GM12878 (cell line): Measurements from ENCODE around the gene MSRB1. TPM values are rescaled to one million over a fixed set of nuclear protein-coding genes. Genes with fewer than 3 reads are reported as not detected.

Source experiments
- ATAC-seq: fragments of 200-7000 bp; cut with Tn5 transposase; 3 replicates; pipeline ENCODE4 v1.9.1; 2020; ENCODE audit warnings: mild to moderate bottlenecking, moderate library complexity
- BruUV-seq: library from RNA; stranded (reverse); fragments of 400-500 nt; replicated peaks from 2 replicates; lab custom pipeline; 2021; lab: Mats Ljungman, UMichigan
- CTCF ChIA-PET: fragments of 300-600 bp; sonication (Branson Sonifier 250); formaldehyde crosslinking; extraction: SDS; loops from one replicate; lab custom pipeline; 2021; ENCODE audit warnings: inconsistent platforms; lab: Yijun Ruan, JAX
- POLR2A ChIA-PET: fragments of 350-600 bp; formaldehyde crosslinking; extraction: SDS; loops from one replicate; lab custom pipeline; 2021; ENCODE audit warnings: inconsistent platforms; lab: Charles Lee
- RAD21 ChIA-PET: fragments of 300-600 bp; sonication (Branson Sonifier 250); formaldehyde crosslinking; loops from one replicate; lab custom pipeline; 2023; ENCODE audit warnings: antibody characterized with exemption; ENCODE audit not compliant: unreplicated experiment; lab: Charles Lee
- SMC1A ChIA-PET: fragments of 300-600 bp; sonication (Branson Sonifier 250); formaldehyde crosslinking; loops from one replicate; lab custom pipeline; 2023; ENCODE audit not compliant: unreplicated experiment, uncharacterized antibody; lab: Charles Lee
- DNase-seq: peaks from one replicate; pipeline ENCODE4 v3.0.0-alpha.2; 2011; ENCODE audit warnings: low read depth, low spot score
- FAIRE-seq: peaks from 3 replicates; lab custom pipeline; 2011; peaks lifted over from hg19 to GRCh38; lab: Jason Lieb, UNC
- H2AFZ ChIP-seq: 2 replicates; pipeline ENCODE4 v1.6.0; 2011; ENCODE audit warnings: low read depth, low read length, control low read depth; ENCODE audit not compliant: control insufficient read depth
- H3K27ac ChIP-seq: 2 replicates; pipeline ENCODE4 v1.5.1; 2011; ENCODE audit warnings: control low read depth; ENCODE audit not compliant: control insufficient read depth, insufficient read depth
- H3K27me3 ChIP-seq, 2 experiments: replicated peaks in 1 of 2; 2 replicates each; pipeline versions ENCODE4 v1.6.0 to v1.6.1; 2011; ENCODE audit warnings: low read length in 1 of 2; ENCODE audit not compliant: control insufficient read depth in 2 of 2, insufficient read depth in 2 of 2
- H3K36me3 ChIP-seq, 2 experiments: 2 replicates each; pipeline ENCODE4 v1.5.1; 2011; ENCODE audit warnings: low read length in 1 of 2; ENCODE audit not compliant: control insufficient read depth in 2 of 2, insufficient read depth in 2 of 2
- H3K4me1 ChIP-seq: 2 replicates; pipeline ENCODE4 v1.6.1; 2011; ENCODE audit warnings: mild to moderate bottlenecking, low read length, moderate library complexity, mixed read lengths; ENCODE audit not compliant: control insufficient read depth, insufficient read depth
- H3K4me2 ChIP-seq: 2 replicates; pipeline ENCODE4 v1.6.0; 2011; ENCODE audit warnings: control low read depth; ENCODE audit not compliant: control insufficient read depth, insufficient read depth
- H3K4me3 ChIP-seq: fragments of 200-600 bp; sonication (generic); 2 replicates; pipeline ENCODE4 v1.5.1; 2016
- H3K79me2 ChIP-seq: 2 replicates; pipeline ENCODE4 v1.6.0; 2011; ENCODE audit warnings: low read length; ENCODE audit not compliant: control insufficient read depth, insufficient read depth
- H3K9ac ChIP-seq: 2 replicates; pipeline ENCODE4 v1.8.0; 2011; ENCODE audit warnings: low read length, control low read depth, mixed read lengths; ENCODE audit not compliant: control insufficient read depth, insufficient read depth
- H3K9me3 ChIP-seq: replicated peaks from 3 replicates; pipeline ENCODE4 v1.5.1; 2011; ENCODE audit warnings: mild to moderate bottlenecking, low read length; ENCODE audit not compliant: control insufficient read depth, insufficient read depth
- H4K20me1 ChIP-seq: 2 replicates; pipeline ENCODE4 v1.6.0; 2011; ENCODE audit not compliant: control insufficient read depth, insufficient read depth
- BHLHE40 ChIP-seq, 2 experiments: fragments of 450-650 bp in 1 of 2; IDR thresholded peaks; 2 replicates each; pipeline ENCODE4 v1.6.1; 2011 to 2017; ENCODE audit warnings: low read depth in 2 of 2, borderline replicate concordance in 1 of 2, improper control_type of control experiment in 1 of 2, low read length in 1 of 2, mild to moderate bottlenecking in 1 of 2
- MLLT1 ChIP-seq: fragments of 450-650 bp; IDR thresholded peaks from 2 replicates; pipeline ENCODE4 v1.6.1; 2016; ENCODE audit warnings: mild to moderate bottlenecking
- STAT1 ChIP-seq: fragments of 450-650 bp; conservative IDR thresholded peaks from 2 replicates; pipeline ENCODE4 v1.6.1; 2014; ENCODE audit warnings: antibody characterized with exemption, mild to moderate bottlenecking
- WGBS: methylation state at CpG from one replicate; pipeline ENCODE4 v1.1.6; 2016; ENCODE audit warnings: low lambda C conversion rate; ENCODE audit not compliant: insufficient replicate concordance, insufficient coverage; ENCODE audit errors: missing lambda C conversion rate; 5-methylcytosine and 5-hydroxymethylcytosine counted together
- in situ Hi-C: fragments of 300-500 bp; cut with MboI; formaldehyde crosslinking; loops from 9 replicates; pipeline ENCODE4 v1.14.3; 2018; ENCODE audit warnings: mixed read lengths
- intact Hi-C: fragments of 100-400 bp; cut with micrococcal nuclease; formaldehyde crosslinking; loops from one replicate; pipeline ENCODE4 v1.14.2; 2022; ENCODE audit not compliant: unreplicated experiment
- polyA plus RNA-seq, 11 experiments: library from polyadenylated mRNA; depleted of rRNA in 4 of 11; unstranded in 6 of 11; stranded (reverse) in 5 of 11; fragments of >200 nt; fragmentation: Nextera tagmentation in 4 of 11; fragmentation: Illumina TruSeq in 1 of 11; extraction: Ambion mirVana in 4 of 11; extraction: Trizol in 1 of 11; gene quantifications; 1 replicate in 1 of 11; 2 replicates in 10 of 11; pipeline versions ENCODE4 v1.2.1 to v1.2.3, GENCODE V29; 2011 to 2016; ENCODE audit warnings: inconsistent platforms in 2 of 11, missing spikeins in 2 of 11, low read depth in 1 of 11
- total RNA-seq, 4 experiments: library from RNA; depleted of rRNA in 3 of 4; stranded (reverse); fragments of >200 nt in 3 of 4; fragmentation: Illumina TruSeq in 1 of 4; extraction: Trizol in 1 of 4; gene quantifications; 2 replicates each; pipeline versions ENCODE4 v1.2.1 to v1.2.3, GENCODE V29; 2013 to 2021
- TF ChIP-seq, protein P1 (sequence below), 3 experiments: IDR thresholded peaks in 2 of 3; conservative IDR thresholded peaks in 1 of 3; 2 replicates each; pipeline ENCODE4 v1.5.1; 2011; ENCODE audit warnings: low read depth in 3 of 3, low read length in 3 of 3, mild to moderate bottlenecking in 3 of 3, control low read depth in 2 of 3, moderate library complexity in 2 of 3, inconsistent platforms in 1 of 3, mixed read lengths in 1 of 3; ENCODE audit not compliant: control insufficient read depth in 2 of 3, insufficient read depth in 1 of 3; ENCODE audit errors: extremely low read depth in 1 of 3
- TF ChIP-seq, protein P2 (sequence below): fragments of 450-650 bp; conservative IDR thresholded peaks from 2 replicates; pipeline ENCODE4 v1.6.1; 2017; ENCODE audit warnings: mild to moderate bottlenecking, moderate library complexity

Gene MSRB1
- total and polyA plus RNA-seq, 10 of the 15 experiments (the other 5 are each of a cell fraction or from before 2014, with no cell fraction given) = 5.1 to 48.6 (median 25.7) TPM

DNA sequence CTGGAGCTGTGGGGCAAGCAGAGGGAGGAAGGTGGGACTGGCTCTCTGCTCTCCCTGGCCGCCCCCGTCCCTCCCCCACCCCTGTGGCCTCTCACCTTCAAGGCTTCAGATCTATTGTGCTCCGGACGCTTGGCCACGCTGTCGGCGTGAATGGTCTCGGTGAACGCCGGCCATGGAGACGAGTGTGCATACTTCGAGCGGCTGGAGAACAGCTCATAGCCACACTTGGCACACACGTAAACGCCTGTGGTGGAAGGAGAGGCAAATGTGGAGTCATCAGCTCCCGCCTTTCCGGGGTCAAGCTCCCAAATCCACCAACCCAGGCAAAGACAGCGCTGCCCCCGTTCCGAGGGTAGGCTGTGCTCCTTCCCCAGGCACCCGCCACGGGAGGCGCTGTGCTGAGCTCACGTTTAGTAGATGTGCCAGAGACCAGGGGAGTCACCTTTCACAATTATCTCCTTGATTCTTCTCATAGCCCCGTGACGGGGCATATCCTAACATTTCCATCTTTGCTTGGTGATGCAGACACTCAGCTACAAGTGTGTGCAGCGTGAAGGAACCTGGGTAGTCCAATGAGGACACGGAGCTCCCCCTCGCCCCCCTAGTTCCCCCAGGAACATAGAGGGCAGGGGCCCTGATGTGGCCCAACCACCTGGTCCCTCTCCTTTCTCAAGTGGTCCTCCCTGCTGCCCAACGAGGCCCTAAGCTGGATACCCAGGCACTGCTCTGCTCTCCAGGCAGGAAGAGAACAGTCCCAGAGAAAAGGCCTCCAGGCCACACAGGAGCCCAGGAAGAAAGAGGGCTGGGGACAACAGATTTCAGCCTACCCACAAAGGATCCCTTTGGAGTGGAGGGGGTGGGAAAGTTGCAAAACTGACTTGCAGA, 1.6 kb downstream of the MSRB1 start:
- H3K4me3 ChIP-seq = peak overlapping the region; percentile 87
- in situ Hi-C loops (no loop called here), intact Hi-C loops (no loop called here)
- H3K9me3 ChIP-seq = no peaks in the 10 kb centered on the region
- H3K79me2 ChIP-seq = peaks cover 18% of the 10 kb centered on the region
- H3K4me2 ChIP-seq = peak overlapping the region; percentile 84
- ChIA-PET CTCF (interaction anchor here (1.0 to 2.0 kb wide), 5 partner anchors 12 to 316 kb away, joined by 3 to 8 read pairs (median 5); no protein-coding TSS in a partner anchor), POLR2A (interaction anchor here (0.6 to 2.3 kb wide), 6 partner anchors 22 to 806 kb away, joined by 3 to 6 read pairs (median 5); partner anchors contain the start of gene RPS2), RAD21 (interaction anchor here (1.8 kb wide), 1 partner anchor 13 kb away, joined by 6 read pairs; no protein-coding TSS in a partner anchor), SMC1A (no interaction called here)
- H3K4me1 ChIP-seq = peaks cover 10% of the 10 kb centered on the region; the same call in 1 of the 2 replicates
- peak overlapping the region; percentile 80; the same call in 1 of the 2 replicates for H3K9ac ChIP-seq
- no TSS peak for BruUV-seq
- H4K20me1 ChIP-seq = no peaks in the 10 kb centered on the region
- WGBS = 89% methylated on average over 28 of the region's 30 CpGs
- no peak for TF ChIP-seq STAT1
- TF ChIP-seq, protein P1, sequence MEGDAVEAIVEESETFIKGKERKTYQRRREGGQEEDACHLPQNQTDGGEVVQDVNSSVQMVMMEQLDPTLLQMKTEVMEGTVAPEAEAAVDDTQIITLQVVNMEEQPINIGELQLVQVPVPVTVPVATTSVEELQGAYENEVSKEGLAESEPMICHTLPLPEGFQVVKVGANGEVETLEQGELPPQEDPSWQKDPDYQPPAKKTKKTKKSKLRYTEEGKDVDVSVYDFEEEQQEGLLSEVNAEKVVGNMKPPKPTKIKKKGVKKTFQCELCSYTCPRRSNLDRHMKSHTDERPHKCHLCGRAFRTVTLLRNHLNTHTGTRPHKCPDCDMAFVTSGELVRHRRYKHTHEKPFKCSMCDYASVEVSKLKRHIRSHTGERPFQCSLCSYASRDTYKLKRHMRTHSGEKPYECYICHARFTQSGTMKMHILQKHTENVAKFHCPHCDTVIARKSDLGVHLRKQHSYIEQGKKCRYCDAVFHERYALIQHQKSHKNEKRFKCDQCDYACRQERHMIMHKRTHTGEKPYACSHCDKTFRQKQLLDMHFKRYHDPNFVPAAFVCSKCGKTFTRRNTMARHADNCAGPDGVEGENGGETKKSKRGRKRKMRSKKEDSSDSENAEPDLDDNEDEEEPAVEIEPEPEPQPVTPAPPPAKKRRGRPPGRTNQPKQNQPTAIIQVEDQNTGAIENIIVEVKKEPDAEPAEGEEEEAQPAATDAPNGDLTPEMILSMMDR (IDR thresholded peaks at IDR 0.05 in 2 of 3, conservative IDR thresholded peaks at IDR 0.05 in 1 of 3; ENCODE audit: control insufficient read depth in 2 of 3, extremely low read depth in 1 of 3, insufficient read depth in 1 of 3, low read depth in 3 of 3, low read length in 3 of 3) = 0 out of 6 replicates have a peak, but pooled peaks of 1 of the 3 experiments have one; percentile 1
- TF ChIP-seq, protein P2, sequence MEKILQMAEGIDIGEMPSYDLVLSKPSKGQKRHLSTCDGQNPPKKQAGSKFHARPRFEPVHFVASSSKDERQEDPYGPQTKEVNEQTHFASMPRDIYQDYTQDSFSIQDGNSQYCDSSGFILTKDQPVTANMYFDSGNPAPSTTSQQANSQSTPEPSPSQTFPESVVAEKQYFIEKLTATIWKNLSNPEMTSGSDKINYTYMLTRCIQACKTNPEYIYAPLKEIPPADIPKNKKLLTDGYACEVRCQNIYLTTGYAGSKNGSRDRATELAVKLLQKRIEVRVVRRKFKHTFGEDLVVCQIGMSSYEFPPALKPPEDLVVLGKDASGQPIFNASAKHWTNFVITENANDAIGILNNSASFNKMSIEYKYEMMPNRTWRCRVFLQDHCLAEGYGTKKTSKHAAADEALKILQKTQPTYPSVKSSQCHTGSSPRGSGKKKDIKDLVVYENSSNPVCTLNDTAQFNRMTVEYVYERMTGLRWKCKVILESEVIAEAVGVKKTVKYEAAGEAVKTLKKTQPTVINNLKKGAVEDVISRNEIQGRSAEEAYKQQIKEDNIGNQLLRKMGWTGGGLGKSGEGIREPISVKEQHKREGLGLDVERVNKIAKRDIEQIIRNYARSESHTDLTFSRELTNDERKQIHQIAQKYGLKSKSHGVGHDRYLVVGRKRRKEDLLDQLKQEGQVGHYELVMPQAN = no peak
- TF ChIP-seq BHLHE40 (IDR thresholded peaks at IDR 0.05; ENCODE audit: borderline replicate concordance in 1 of 2, low read depth in 2 of 2, low read length in 1 of 2) = peak in 1 of 2 experiments; percentile 35; a peak in 1 of 4 replicates
- 0 out of 2 replicates have a peak, but pooled peaks have one; percentile 42 for TF ChIP-seq MLLT1
- peak overlapping the region; percentile 41; the same call in 1 of the 2 replicates for H3K27ac ChIP-seq
- FAIRE-seq (no peak), ATAC-seq (no peak), DNase-seq (no peak)
- H3K27me3 ChIP-seq = no peaks in the 10 kb centered on the region
- no peak overlapping the region for H2AFZ ChIP-seq
- H3K36me3 ChIP-seq = peaks cover 0 to 5% of the 10 kb centered on the region in 2 experiments; a peak in 3 of 4 replicates
